Measurements from ENCODE around the gene LLGL2.

Gene LLGL2

DNA sequence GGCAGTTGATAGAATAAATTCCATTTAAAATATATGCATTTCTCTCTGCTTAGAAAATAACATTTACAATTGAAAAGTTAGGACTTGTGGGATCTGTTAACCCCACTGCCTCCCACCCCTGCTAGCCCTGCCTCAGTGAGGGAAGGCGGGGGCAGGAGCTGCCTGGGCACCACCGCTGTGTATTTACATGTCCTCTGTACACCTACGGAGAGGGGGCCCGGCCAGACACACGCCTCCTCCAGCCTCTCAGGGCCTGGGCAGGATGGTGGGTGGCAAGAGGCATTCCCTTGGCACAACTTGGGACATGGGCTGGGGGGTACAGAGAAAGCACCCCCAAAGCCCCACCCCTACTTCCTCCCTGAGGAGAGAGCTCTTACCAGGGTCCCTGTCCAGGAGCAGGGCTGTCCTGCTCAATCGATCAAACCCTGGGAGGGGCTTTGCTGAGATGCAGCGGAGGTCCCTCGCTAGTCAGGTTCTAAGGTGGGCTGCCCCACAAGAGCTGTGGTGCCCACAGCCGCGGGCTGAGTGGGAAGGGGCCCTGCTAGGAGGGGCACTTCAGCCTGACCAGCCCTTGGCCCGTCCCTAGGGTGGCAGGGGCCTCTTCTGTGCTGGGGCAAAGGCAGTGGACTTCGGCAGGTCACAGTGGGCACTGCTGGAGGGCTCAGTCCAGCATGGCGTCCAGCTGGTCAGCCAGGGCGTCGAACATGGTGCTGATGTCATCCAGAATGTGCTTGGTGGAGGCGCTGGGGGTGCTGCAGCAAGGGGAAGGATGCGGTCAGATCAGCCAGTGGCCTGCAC lies 24.9 kb upstream of the LLGL2 start:
- Histone ChIP-seq H3K18ac (ENCODE audit: low read length) (no peak overlapping the region), H4K8ac (ENCODE audit: low read depth, low read length) (no peak overlapping the region), H3K4me2 (ENCODE audit: low read length) (no peak overlapping the region), H3K27me3 (ENCODE audit: insufficient read depth, low read length, poor library complexity) (no peaks in the 10 kb centered on the region), H2AK5ac (ENCODE audit: low read length) (no peak overlapping the region), H3K56ac (ENCODE audit: low read length) (no peak overlapping the region), H3K27ac (ENCODE audit: low read depth, low read length) (no peak overlapping the region), H3K79me2 (ENCODE audit: control insufficient read depth, insufficient read depth, low read length) (no peaks in the 10 kb centered on the region), H3K4me1 (ENCODE audit: control insufficient read depth, low read depth, low read length) (no peaks in the 10 kb centered on the region), H3K79me1 (ENCODE audit: low read length) (no peaks in the 10 kb centered on the region), H2BK15ac (replicated peaks; ENCODE audit: low read depth) (no peak overlapping the region), H3K36me3 (ENCODE audit: control insufficient read depth, insufficient read depth, low read length) (peaks cover 3% of the 10 kb centered on the region), H2BK120ac (ENCODE audit: low read depth, low read length) (no peak overlapping the region), H3K23ac (ENCODE audit: low read length) (no peak overlapping the region), H3K4me3 (ENCODE audit: low read length) (no peak overlapping the region), H2BK5ac (ENCODE audit: low read length) (no peak overlapping the region), H4K5ac (ENCODE audit: low read length) (no peak overlapping the region), H3K9ac (ENCODE audit: low read length) (no peak overlapping the region), H3K4ac (ENCODE audit: low read depth, low read length) (no peak overlapping the region)
- no CpG with 5 or more reads among the region's 17 CpGs for WGBS (ENCODE audit: extremely low coverage, insufficient coverage, low lambda C conversion rate)
- DNase-seq: no peak

DNA sequence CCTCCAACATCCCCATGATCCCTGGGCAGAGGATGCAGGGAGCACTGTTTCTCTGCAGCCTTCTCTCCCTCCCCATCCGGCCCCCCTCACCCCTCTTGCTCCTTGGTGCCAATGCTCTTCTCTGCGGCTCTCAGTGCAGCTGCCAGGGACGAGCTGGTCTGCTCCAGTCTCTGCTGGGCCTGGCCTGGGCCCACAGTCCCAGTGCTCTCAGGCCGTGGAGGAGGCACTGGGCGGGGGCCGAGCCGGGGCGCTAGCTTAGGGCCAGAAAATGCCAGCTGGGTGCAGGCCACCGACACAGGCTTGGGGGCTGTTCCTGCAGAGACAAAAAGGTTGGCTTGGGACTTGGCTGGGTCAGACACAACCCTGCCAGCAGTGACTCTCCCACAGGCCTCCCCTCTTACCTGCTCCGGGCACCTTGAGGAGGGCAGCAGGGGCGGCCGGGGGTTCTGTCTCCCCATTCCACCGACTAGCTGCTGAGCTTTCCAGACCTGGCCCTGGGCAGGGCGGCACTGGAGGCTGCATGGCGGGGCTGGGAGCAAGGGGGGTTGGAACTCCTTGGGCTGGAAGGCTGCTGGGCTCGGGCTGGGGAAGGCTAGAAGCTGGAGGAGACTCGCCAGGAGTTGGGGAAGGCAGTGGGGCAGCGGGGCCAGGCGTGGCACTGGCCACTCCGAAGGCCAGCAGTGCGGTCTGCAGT lies 24.0 kb upstream of the LLGL2 start:
- Histone ChIP-seq H4K5ac (ENCODE audit: low read length) (no peak overlapping the region), H3K27ac (ENCODE audit: low read depth, low read length) (no peak overlapping the region), H2BK15ac (replicated peaks; ENCODE audit: low read depth) (no peak overlapping the region), H3K4me1 (ENCODE audit: control insufficient read depth, low read depth, low read length) (no peaks in the 10 kb centered on the region), H3K79me2 (ENCODE audit: control insufficient read depth, insufficient read depth, low read length) (no peaks in the 10 kb centered on the region), H3K9ac (ENCODE audit: low read length) (no peak overlapping the region), H2AK5ac (ENCODE audit: low read length) (no peak overlapping the region), H3K4me2 (ENCODE audit: low read length) (no peak overlapping the region), H3K23ac (ENCODE audit: low read length) (no peak overlapping the region), H3K4me3 (ENCODE audit: low read length) (no peak overlapping the region), H2BK120ac (ENCODE audit: low read depth, low read length) (no peak overlapping the region), H3K4ac (ENCODE audit: low read depth, low read length) (no peak overlapping the region), H2BK5ac (ENCODE audit: low read length) (no peak overlapping the region), H3K36me3 (ENCODE audit: control insufficient read depth, insufficient read depth, low read length) (peaks cover 3% of the 10 kb centered on the region), H3K18ac (ENCODE audit: low read length) (no peak overlapping the region), H3K79me1 (ENCODE audit: low read length) (no peaks in the 10 kb centered on the region), H3K27me3 (ENCODE audit: insufficient read depth, low read length, poor library complexity) (no peaks in the 10 kb centered on the region), H4K8ac (ENCODE audit: low read depth, low read length) (no peak overlapping the region), H3K56ac (ENCODE audit: low read length) (no peak overlapping the region)
- WGBS (ENCODE audit: extremely low coverage, insufficient coverage, low lambda C conversion rate): no CpG with 5 or more reads among the region's 21 CpGs
- no peak for DNase-seq

DNA sequence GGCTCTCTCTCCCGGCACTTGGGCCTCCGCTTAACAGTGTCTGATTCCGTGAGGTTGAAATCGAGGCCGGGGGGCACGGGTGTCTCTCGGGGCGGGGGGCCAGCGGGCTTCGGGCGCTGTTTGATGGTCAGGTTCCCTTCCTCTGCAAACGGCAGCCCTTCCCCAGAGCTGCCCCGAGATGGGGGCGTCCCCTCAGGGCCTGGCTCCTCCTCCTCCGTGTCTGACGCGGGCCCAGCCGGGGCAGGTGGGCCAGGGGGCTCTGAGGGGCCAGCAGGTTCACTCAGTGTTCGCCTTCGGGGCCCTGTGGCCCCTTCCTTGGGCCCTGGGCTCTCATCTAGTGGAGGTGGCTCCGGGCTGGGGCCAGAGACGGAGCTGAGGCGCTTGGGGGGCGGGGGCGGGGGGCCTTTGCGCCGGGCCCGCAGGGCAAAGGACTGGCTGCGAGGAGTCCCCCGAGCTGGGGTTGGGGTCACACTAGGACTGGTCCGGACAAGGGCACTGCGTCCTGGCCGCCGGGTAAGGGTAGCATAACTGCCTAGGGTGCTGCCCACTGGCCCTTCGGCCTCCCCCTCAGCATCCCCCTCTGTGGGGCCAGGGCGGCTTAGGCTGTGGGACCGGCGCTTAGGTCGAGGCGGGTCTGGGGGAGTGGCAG lies 23.3 kb upstream of the LLGL2 start:
- no peak overlapping the region for H3K9ac ChIP-seq (ENCODE audit: low read length)
- H3K36me3 ChIP-seq (ENCODE audit: control insufficient read depth, insufficient read depth, low read length): peaks cover 3% of the 10 kb centered on the region
- H4K5ac ChIP-seq (ENCODE audit: low read length): no peak overlapping the region
- H3K4me3 ChIP-seq (ENCODE audit: low read length): no peak overlapping the region
- no peaks in the 10 kb centered on the region for H3K27me3 ChIP-seq (ENCODE audit: insufficient read depth, low read length, poor library complexity)
- no peak overlapping the region for H3K18ac ChIP-seq (ENCODE audit: low read length)
- H3K56ac ChIP-seq (ENCODE audit: low read length): no peak overlapping the region
- no CpG with 5 or more reads among the region's 40 CpGs for WGBS (ENCODE audit: extremely low coverage, insufficient coverage, low lambda C conversion rate)
- H3K4ac ChIP-seq (ENCODE audit: low read depth, low read length): no peak overlapping the region
- no peaks in the 10 kb centered on the region for H3K79me1 ChIP-seq (ENCODE audit: low read length)
- H2BK120ac ChIP-seq (ENCODE audit: low read depth, low read length): no peak overlapping the region
- no peak overlapping the region for H2BK5ac ChIP-seq (ENCODE audit: low read length)
- H4K8ac ChIP-seq (ENCODE audit: low read depth, low read length): no peak overlapping the region
- H3K23ac ChIP-seq (ENCODE audit: low read length): no peak overlapping the region
- no peak overlapping the region for H3K4me2 ChIP-seq (ENCODE audit: low read length)
- H2BK15ac ChIP-seq (replicated peaks; ENCODE audit: low read depth): no peak overlapping the region
- H3K79me2 ChIP-seq (ENCODE audit: control insufficient read depth, insufficient read depth, low read length): no peaks in the 10 kb centered on the region
- no peak overlapping the region for H3K27ac ChIP-seq (ENCODE audit: low read depth, low read length)
- H3K4me1 ChIP-seq (ENCODE audit: control insufficient read depth, low read depth, low read length): no peaks in the 10 kb centered on the region
- H2AK5ac ChIP-seq (ENCODE audit: low read length): no peak overlapping the region
- no peak for DNase-seq

DNA sequence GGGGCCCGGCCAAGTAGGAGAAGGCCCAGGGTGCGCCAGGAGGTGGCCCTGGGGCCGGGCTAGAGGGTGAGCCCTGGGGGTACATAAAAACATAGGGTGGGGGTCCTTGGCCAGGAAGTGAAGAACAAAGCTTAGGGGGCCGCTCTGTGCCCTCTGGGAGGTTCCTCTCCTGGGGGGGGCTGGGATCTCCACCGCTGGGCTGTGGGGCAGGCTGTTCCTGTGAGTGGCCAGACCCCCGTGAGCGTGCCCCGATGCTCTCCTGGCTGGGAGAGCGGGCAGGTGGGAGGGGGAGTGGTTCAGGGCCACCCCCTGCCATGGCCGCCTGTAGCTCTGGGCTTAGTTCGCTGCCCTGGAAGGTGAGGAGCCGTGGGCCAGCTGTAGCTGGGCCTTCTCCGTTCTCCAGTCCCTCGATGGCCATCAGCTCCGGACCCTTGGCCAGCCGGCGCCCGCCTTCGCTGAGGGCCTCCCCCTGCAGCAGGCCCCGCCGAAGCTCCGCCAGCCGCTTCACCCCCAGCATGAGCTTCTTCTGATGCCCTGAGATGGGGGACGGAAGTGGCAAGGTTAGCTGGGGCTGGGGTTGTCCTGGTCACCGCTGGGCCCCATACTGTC lies 22.7 kb upstream of the LLGL2 start:
- no peak overlapping the region for H3K4me2 ChIP-seq (ENCODE audit: low read length)
- no peak overlapping the region for H3K4ac ChIP-seq (ENCODE audit: low read depth, low read length)
- peaks cover 3% of the 10 kb centered on the region for H3K36me3 ChIP-seq (ENCODE audit: control insufficient read depth, insufficient read depth, low read length)
- no peaks in the 10 kb centered on the region for H3K79me1 ChIP-seq (ENCODE audit: low read length)
- H3K23ac ChIP-seq (ENCODE audit: low read length): no peak overlapping the region
- H4K5ac ChIP-seq (ENCODE audit: low read length): no peak overlapping the region
- H3K4me1 ChIP-seq (ENCODE audit: control insufficient read depth, low read depth, low read length): no peaks in the 10 kb centered on the region
- H3K27me3 ChIP-seq (ENCODE audit: insufficient read depth, low read length, poor library complexity): no peaks in the 10 kb centered on the region
- H2AK5ac ChIP-seq (ENCODE audit: low read length): no peak overlapping the region
- H3K79me2 ChIP-seq (ENCODE audit: control insufficient read depth, insufficient read depth, low read length): no peaks in the 10 kb centered on the region
- H2BK5ac ChIP-seq (ENCODE audit: low read length): no peak overlapping the region
- no peak overlapping the region for H3K4me3 ChIP-seq (ENCODE audit: low read length)
- H3K27ac ChIP-seq (ENCODE audit: low read depth, low read length): no peak overlapping the region
- H2BK120ac ChIP-seq (ENCODE audit: low read depth, low read length): no peak overlapping the region
- no peak overlapping the region for H3K56ac ChIP-seq (ENCODE audit: low read length)
- no peak overlapping the region for H2BK15ac ChIP-seq (replicated peaks; ENCODE audit: low read depth)
- WGBS (ENCODE audit: extremely low coverage, insufficient coverage, low lambda C conversion rate): no CpG with 5 or more reads among the region's 25 CpGs
- H3K18ac ChIP-seq (ENCODE audit: low read length): no peak overlapping the region
- H4K8ac ChIP-seq (ENCODE audit: low read depth, low read length): no peak overlapping the region
- DNase-seq: no peak
- no peak overlapping the region for H3K9ac ChIP-seq (ENCODE audit: low read length)

DNA sequence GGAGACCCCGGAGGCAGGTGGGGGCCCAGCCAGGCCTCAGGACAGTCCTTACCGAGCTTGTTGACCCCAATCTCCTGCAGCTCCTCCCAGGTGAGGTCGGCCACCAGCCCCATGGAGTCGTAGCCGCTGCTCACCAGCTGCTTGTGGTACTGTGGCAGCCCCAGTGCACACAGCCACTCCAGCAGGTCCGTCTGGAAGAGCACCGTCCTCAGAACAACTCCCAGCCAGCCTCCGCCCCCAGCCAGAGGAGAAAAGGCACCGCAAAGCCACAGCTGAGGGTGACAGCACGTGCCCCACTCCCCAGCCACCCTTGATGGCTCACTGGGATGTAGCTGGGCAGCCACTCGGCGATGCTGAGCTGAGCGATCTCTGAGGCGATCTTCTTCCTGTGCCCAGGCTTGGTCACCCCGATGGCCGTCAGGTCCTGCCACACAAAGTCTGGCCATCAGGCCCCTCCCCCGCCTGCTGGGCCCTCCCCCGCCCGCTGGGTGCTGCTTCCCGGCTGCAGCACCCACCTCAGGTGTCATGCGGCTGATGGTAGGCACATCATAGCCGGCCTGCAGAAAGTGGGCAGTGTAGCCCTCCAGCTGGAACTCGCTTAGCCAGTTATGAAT lies 22.1 kb upstream of the LLGL2 start:
- Histone ChIP-seq H3K23ac (ENCODE audit: low read length) (no peak overlapping the region), H2BK5ac (ENCODE audit: low read length) (no peak overlapping the region), H3K27me3 (ENCODE audit: insufficient read depth, low read length, poor library complexity) (no peaks in the 10 kb centered on the region), H3K79me2 (ENCODE audit: control insufficient read depth, insufficient read depth, low read length) (no peaks in the 10 kb centered on the region), H3K27ac (ENCODE audit: low read depth, low read length) (no peak overlapping the region), H2BK120ac (ENCODE audit: low read depth, low read length) (no peak overlapping the region), H3K4me1 (ENCODE audit: control insufficient read depth, low read depth, low read length) (no peaks in the 10 kb centered on the region), H3K79me1 (ENCODE audit: low read length) (no peaks in the 10 kb centered on the region), H3K4me3 (ENCODE audit: low read length) (no peak overlapping the region), H4K5ac (ENCODE audit: low read length) (no peak overlapping the region), H3K4ac (ENCODE audit: low read depth, low read length) (no peak overlapping the region), H2AK5ac (ENCODE audit: low read length) (no peak overlapping the region), H3K36me3 (ENCODE audit: control insufficient read depth, insufficient read depth, low read length) (peaks cover 3% of the 10 kb centered on the region), H2BK15ac (replicated peaks; ENCODE audit: low read depth) (no peak overlapping the region), H3K4me2 (ENCODE audit: low read length) (no peak overlapping the region), H3K56ac (ENCODE audit: low read length) (no peak overlapping the region), H4K8ac (ENCODE audit: low read depth, low read length) (no peak overlapping the region), H3K9ac (ENCODE audit: low read length) (no peak overlapping the region), H3K18ac (ENCODE audit: low read length) (no peak overlapping the region)
- no CpG with 5 or more reads among the region's 23 CpGs for WGBS (ENCODE audit: extremely low coverage, insufficient coverage, low lambda C conversion rate)
- DNase-seq: no peak

Measured in mesendoderm (in vitro differentiated cells).